HTR-8/SVneo (cell line): ENCODE measurements around the gene GAS7.
"Not testable (repeated sequence)": the region's sequence is repeated elsewhere in the genome, so short reads cannot be mapped to it uniquely, and the experiment has no call there.

Experiments used
- DNase-seq: peaks from one replicate; pipeline ENCODE4 v3.0.0; 2011; ENCODE audit warnings: low spot score, mixed read lengths; ENCODE audit not compliant: insufficient read length
- FAIRE-seq: peaks from 2 replicates; lab custom pipeline; 2011; peaks lifted over from hg19 to GRCh38; lab: Jason Lieb, UNC

The GAS7 gene

GRCh38 chr17:10118788-10119130 is 79.6 kb downstream of the GAS7 start:
- DNase-seq: no peak
- no peak for FAIRE-seq

DNA sequence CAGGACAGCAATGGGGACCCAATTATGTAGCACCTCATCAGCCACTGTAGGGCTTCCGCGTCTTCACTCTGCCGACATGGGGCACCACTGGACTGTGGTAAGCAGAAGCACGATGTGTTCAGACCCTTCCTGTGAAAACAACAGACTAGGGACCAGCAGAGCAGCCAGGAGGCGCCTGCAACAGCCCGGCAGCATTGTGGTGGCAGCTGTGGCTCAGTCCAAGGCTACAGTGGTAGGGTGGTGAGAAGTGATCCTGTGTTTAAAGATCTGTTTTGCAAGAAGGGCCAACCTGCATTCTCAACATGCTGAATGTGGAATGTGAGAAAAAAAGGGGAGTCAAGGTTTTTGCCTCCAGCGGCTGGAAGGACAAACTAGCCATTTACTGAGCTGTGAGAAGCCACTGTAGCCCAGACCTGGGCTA is 80.8 kb downstream of the GAS7 start:
- FAIRE-seq (no peak), DNase-seq (no peak)

DNA sequence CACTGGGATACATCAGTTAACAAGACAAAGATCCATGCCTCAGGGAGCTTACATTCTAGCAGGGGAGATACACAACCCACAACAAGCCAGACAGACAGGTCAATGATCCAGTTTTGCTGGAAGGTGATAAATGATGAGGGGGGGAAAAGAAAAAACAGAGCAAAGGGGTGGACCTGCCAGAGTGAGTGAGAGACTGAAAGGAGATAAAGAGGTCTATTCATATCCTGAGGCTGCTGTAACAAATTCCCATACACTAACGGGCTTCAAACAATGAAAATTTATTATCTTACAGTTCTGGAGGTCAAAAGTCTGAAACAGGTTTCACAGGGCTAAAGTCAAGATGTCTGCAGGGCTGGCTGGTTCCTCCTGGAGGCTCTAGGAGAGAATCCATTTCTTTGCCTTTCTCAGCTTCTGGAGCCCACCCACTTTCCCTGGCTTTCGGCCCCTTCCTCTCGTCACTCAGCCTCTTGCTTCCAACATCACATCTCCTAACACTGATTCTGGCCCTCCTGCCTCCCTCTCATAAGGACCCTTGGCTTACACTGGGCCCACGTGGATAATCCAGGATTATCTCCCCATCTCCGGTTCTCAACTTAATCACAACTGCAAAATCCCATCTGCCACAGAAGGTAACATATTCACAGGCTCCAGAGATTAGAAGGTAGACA is 81.5 kb downstream of the GAS7 start:
- FAIRE-seq (no peak), DNase-seq (no peak)

DNA sequence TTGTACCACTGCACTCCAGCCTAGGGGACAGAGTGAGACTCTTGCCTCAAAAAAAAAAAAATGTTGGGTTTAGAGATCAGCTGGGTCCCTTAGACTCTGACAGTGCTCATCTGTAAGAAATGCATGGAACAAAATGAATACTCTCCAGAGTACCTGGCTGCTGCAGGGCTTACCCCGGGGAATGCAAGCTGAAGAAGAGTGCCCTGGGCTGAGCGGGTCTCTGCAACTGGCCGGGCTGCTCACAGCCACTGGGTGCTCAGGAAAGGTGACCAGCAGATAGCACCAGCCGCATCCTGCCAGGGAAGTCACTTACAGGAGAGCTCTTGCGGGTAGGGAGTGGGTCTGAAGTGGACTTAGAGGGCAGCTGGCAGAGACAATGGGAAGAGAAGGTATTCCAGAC is 82.1 kb downstream of the GAS7 start:
- no peak for DNase-seq
- no peak for FAIRE-seq

DNA sequence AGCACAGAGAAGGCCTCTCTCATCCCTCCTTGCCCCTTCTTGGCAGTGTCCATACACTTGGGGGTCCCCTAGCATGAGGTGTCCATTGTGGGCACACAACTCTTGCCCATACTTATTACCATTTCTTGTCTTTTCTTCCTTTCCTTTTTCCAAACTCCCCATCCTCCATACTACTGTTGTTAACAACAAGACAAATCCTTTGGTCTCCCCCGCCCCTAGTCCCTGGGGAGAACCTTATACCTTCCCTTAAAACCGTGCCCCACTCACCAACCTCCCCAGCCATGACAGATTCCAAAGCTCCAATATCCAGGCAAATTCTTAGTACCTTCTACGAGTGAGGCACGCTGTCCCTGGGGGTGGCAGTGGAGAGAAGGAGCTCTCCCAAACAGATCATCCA is 82.9 kb downstream of the GAS7 start:
- FAIRE-seq: peak; percentile 46
- DNase-seq: no peak

- DNase-seq (peak; percentile 89), FAIRE-seq (peak; percentile 81)
Observed at GRCh38 chr17:10114931-10115535, 83.4 kb downstream of the GAS7 start.

- FAIRE-seq (no peak), DNase-seq (no peak)
Observed at GRCh38 chr17:10112962-10113361, 85.4 kb downstream of the GAS7 start.

- DNase-seq (no peak), FAIRE-seq (no peak)
Observed at GRCh38 chr17:10111907-10112452, 86.4 kb downstream of the GAS7 start.

DNA sequence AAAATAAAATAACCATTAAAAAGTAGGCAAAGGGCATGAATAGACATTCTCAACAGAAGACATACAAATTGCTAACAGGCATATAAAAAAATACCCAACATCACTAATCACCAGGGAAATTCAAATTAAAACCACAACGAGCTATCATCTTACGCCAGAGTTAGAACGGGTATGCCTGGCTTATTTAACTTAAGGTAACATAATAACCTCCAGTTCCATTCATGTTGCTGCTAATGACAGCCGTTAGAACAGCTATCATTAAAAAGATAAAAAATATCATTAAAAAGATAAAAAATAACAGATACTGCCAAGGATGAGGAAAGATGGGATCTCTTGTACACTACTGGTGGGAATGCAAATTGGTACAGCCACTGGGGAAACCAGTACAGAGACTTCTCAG is 89.3 kb downstream of the GAS7 start:
- FAIRE-seq (no peak), DNase-seq (no peak)

DNA sequence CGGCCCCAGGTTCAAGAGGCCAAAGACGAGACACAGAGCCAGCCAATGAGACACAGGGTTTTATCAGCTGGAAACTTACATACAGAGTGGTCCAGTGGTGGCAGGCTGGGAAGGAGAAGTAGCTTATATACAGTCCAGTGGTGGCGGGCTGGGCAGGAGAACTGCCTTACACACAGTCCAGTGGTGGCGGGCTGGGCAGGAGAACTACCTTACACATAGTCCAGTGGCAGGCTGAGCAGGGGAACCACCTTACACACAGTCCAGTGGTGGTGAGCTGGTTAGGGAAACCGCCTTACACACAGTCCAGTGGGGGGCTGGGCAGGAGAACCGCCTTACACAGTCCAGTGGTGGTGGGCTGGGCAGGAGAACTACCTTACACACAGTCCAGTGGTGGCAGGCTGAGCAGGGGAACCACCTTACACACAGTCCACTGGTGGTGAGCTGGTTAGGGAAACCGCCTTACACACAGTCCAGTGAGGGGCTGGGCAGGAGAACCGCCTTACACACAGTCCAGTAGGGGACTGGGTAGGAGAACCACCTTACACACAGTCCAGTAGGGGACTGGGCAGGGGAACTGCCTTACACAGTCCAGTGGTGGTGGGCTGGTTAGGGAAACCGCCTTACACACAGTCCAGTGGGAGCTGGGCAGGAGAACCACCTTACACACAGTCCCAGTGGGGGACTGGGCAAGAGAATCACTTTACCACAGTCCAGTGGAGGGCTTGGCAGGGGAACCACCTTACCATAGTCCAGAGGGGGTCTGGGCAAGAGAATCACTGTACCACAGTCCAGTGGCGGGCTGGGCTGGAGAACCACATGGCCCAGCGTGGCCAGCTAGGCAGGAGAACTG is 90.9 kb downstream of the GAS7 start:
- FAIRE-seq (peak; percentile 69), DNase-seq (no peak)

DNA sequence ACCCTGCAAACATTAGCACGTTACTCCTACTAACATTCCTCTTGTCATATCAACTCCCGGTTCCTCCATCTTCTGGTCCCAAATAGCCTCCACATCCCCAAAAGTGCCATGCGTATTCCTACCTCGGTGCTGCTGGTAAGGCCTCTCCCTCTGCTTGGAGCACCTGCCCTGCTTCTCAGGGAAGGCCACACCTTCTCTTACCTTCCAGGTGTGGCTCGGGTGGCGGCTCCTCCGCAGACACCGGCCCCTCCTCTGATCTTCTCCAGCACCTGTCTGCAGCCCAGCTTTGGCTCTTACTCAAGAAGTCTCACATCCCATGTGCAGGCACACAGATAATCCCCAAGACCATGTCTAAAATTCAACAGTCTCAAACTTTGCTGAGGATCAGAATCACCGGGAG is 92.3 kb downstream of the GAS7 start:
- DNase-seq (no peak), FAIRE-seq (no peak)

- no peak for FAIRE-seq
- peak; percentile 40 for DNase-seq
Observed at GRCh38 chr17:10105513-10106001, 92.8 kb downstream of the GAS7 start.

- FAIRE-seq (no peak), DNase-seq (no peak)
Observed at GRCh38 chr17:10103712-10104111, 94.7 kb downstream of the GAS7 start.

DNA sequence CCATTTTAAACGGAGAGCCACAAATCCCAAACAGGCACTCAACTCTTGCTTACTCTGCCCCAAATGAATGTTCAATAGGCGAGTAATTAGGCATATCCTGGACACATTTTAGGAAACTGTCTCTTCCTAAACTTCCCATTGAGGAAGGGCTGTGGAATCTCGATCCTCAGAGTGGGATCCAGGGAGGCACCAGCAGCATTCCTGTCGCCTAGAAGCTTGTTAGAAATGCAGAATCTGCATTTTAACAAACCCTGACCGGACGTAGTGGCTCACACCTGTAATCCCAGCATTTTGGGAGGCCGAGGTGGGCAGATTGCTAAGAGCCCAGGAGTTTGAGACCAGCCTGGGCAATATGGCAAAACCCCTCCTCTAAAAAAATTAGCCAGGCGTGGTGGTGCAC is 95.6 kb downstream of the GAS7 start:
- FAIRE-seq: no peak

DNA sequence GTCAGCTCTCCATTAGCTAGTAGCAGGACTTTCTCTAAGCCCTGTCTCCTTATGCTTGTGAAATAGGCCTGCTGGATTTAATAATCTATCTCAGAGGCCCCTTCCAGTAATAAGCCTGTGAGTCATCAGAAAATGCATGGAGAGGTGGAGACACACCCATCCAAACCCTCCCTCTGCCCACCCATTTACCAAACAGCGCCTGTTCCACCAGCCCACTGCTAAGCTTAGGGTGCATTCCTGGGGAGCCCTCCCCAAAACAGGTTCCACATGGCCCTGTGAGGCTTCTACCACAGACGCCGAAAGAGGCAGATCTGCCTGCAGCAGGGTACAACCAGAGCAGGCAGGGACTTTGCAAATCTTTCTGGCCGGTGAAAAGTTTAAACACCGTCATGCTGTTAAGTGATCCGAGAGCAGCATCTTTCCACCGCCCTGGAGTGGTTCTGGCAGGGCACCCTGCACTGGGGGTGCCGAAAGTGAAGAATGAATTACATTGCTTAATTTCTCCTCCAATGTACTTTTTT is 99.3 kb downstream of the GAS7 start:
- DNase-seq: peak; percentile 45
- FAIRE-seq: no peak

More for the DNA sequence above, 95.6 kb downstream of the GAS7 start:
- DNase-seq: no peak

- DNase-seq: no peak
- FAIRE-seq: no peak
Observed at GRCh38 chr17:10096596-10096995, 101.8 kb downstream of the GAS7 start.

GRCh38 chr17:10095295-10095694 is 103.1 kb downstream of the GAS7 start:
- not testable (repeated sequence) for FAIRE-seq

DNA sequence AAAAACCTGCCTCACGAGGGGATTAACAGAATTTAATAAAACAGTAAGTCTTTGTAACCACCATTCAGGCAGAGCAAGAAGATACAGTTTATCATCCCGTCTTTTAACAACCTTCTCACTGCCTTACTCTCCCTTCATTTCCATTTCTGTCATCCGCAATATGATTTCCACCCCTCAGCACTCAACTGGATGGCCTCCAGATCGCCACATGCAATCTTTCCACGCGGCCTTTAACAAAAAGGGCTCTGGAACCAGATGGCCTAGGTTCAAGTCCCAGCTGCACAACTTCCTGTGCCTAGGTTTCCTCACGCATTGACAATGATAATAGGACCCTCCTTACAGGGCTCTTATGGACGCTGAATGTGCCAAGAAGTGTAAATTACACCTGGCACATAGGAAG is 103.6 kb downstream of the GAS7 start:
- FAIRE-seq: no peak
- no peak for DNase-seq

More at GRCh38 chr17:10095295-10095694, 103.1 kb downstream of the GAS7 start:
- DNase-seq: peak; percentile 44

- no peak for FAIRE-seq
- DNase-seq: no peak
Observed at GRCh38 chr17:10092595-10092994, 105.8 kb downstream of the GAS7 start.

- DNase-seq (no peak), FAIRE-seq (no peak)
Observed at GRCh38 chr17:10091046-10091445, 107.4 kb downstream of the GAS7 start.
